IPS-20b (cell line): ENCODE results near the gene MCRIP1.
"Not testable (repeated sequence)": the region's sequence is repeated elsewhere in the genome, so short reads cannot be mapped to it uniquely, and the experiment has no call there.

Experiments
- H3K27ac ChIP-seq: one replicate; pipeline ENCODE4 v1.5.1; 2013; ENCODE audit warnings: low read length
- H3K27me3 ChIP-seq: 2 replicates; pipeline ENCODE4 v1.6.1; 2013; ENCODE audit warnings: mild to moderate bottlenecking, low read length, inconsistent platforms; ENCODE audit not compliant: insufficient read depth
- H3K36me3 ChIP-seq: 2 replicates; pipeline ENCODE4 v1.6.1; 2013; ENCODE audit warnings: low read depth, mild to moderate bottlenecking, inconsistent platforms, low read length, moderate library complexity; ENCODE audit not compliant: insufficient read depth
- H3K4me1 ChIP-seq: 2 replicates; pipeline ENCODE4 v1.6.1; 2013; ENCODE audit warnings: mild to moderate bottlenecking, control low read depth, inconsistent platforms, low read length, moderate library complexity; ENCODE audit not compliant: insufficient read depth
- H3K4me3 ChIP-seq: 2 replicates; pipeline ENCODE4 v1.5.1; 2013; ENCODE audit warnings: mild to moderate bottlenecking, low read length, inconsistent platforms
- H3K9ac ChIP-seq: 2 replicates; pipeline ENCODE4 v1.6.1; 2013; ENCODE audit warnings: low read depth, mild to moderate bottlenecking, inconsistent platforms, low read length, moderate library complexity
- H3K9me3 ChIP-seq: 2 replicates; pipeline ENCODE4 v1.6.1; 2013; ENCODE audit warnings: mild to moderate bottlenecking, low read depth, low read length, inconsistent platforms; ENCODE audit not compliant: insufficient read depth

The MCRIP1 gene

GRCh38 chr17:81843713-81844326, 10.7 kb upstream of the MCRIP1 start:
- H3K27me3 ChIP-seq: no peaks in the 10 kb centered on the region
- no peaks in the 10 kb centered on the region for H3K9me3 ChIP-seq
- peaks cover 59% of the 10 kb centered on the region for H3K36me3 ChIP-seq
- H3K9ac ChIP-seq: no peak overlapping the region
- H3K27ac ChIP-seq: no peak overlapping the region
- H3K4me3 ChIP-seq: no peak overlapping the region
- H3K4me1 ChIP-seq: no peaks in the 10 kb centered on the region

DNA sequence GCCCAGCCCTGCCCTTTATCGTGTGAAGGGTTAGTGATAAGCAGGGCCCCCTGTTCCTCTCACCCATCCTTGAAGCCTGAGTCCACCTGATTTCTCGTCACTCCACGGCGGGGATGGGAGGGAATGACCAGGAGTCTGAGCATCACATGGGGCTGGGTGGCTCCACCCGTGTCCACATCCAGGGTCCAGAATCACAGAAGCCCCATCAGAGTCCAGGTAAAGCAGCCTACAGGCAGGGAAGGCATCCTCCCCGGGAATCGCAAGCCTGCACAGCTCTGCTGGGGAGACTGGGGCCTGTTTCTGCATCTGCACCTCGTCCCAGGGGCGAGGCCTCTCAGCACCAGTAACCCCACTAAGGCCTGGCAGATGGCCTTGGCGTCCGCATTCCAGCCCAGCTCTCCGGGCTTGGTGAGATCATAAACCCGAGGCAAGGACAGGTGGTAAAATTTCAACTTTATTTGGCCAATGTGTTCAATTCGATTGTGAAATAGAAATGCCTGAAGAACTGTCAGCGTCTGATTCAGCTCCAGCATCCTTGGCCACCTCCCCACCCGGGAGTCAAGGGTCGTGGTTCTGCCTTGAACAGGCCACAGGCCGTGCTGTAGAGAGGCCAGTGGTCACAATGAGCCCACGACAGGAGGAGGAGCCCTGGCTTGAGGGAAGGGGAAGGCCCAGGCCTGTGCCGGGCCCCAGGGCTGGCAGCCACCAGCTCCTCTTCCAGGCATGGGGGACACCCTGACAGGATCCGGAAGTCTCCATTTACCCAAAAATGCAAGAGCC, 9.8 kb upstream of the MCRIP1 start:
- Histone ChIP-seq H3K9ac (no peak overlapping the region), H3K4me3 (no peak overlapping the region), H3K4me1 (no peaks in the 10 kb centered on the region), H3K27ac (no peak overlapping the region), H3K36me3 (peaks cover 55% of the 10 kb centered on the region), H3K27me3 (no peaks in the 10 kb centered on the region), H3K9me3 (no peaks in the 10 kb centered on the region)

DNA sequence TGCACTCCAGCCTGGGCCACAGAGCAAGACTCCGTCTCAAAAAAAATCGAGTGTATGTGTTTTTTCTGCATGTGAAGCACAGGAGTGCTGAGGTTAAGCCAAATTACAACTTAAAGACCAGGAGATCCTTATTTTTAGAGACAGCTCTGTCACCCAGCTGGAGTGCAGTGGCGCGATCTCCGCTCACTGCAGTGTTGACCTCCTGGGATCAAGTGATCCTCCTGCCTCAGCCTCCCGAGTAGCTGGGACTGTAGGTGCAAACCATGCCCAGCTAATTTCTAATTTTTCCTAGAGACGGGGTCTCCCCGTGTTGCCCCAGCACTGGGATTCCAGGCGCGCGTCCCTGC, 9.3 kb upstream of the MCRIP1 start:
- no peaks in the 10 kb centered on the region for H3K27me3 ChIP-seq
- H3K36me3 ChIP-seq: peaks cover 51% of the 10 kb centered on the region
- no peak overlapping the region for H3K9ac ChIP-seq
- H3K27ac ChIP-seq: no peak overlapping the region
- H3K9me3 ChIP-seq: no peaks in the 10 kb centered on the region
- no peaks in the 10 kb centered on the region for H3K4me1 ChIP-seq
- H3K4me3 ChIP-seq: no peak overlapping the region

DNA sequence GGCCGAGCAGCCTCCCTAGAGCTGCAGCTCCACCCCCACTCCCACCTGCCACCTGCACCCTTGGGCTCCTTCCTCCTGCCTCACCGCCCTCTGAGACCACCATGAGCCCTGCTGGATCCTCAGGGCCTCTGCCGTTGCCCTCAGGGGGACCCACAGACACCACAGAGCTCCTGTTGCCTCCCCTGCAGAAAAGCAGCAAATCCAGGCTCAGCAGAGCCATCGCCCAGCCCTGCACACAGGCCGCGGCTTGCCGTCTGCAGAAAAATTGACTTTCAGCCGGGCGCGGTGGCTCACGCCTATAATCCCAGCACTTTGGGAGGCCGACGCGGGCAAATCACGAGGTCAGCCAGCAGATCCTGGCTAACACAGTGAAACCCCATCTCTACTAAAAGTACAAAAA, 8.8 kb upstream of the MCRIP1 start:
- no peak overlapping the region for H3K27ac ChIP-seq
- no peaks in the 10 kb centered on the region for H3K27me3 ChIP-seq
- H3K36me3 ChIP-seq: peaks cover 46% of the 10 kb centered on the region
- H3K9ac ChIP-seq: no peak overlapping the region
- H3K4me1 ChIP-seq: no peaks in the 10 kb centered on the region
- no peaks in the 10 kb centered on the region for H3K9me3 ChIP-seq
- H3K4me3 ChIP-seq: no peak overlapping the region

DNA sequence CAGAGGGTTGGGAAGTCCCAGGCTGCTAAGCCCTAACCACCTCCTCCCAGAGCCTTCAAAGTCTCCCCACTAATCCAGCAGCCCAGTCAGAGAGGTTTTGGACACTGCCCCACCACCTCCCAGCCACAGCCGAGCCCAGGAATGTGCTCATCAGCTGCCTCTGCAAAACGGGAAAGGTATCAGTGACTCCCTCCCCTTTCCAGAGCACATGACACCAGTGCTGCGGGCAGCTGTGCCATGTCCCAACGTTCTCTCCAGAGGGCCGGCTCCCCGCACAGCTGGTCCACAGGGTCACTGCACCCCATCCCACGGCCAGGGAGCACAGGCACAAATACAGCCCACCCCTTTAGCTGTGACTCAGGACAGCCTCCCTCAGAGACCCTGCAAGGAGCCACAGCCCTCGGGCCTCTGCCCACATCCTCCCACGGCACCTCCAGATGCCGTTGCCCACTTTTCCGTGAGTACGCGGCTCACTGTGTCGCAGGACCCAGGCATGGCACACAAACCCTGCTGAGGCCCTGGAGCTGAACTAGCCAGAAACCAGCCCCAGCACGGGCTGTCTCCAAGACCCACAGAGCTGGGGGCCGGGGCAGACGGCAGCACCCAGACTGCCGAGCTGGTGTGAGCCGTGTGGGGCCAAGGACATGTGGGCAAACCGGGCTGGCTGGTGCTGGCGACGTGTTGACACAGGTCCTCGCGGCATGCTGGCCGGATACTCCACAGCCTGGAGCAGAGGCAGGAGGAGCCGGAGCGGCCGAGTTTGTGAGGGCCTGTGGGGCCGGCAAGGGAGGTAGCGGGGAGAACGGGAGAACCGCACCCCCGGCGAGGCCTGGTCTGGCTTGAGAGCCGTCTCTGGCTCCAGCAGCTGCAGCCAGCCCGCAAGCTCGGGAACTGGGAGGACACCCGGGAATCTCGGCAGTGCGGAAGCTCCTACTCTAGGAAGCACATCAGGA, 8.0 kb upstream of the MCRIP1 start:
- Histone ChIP-seq H3K9ac (no peak overlapping the region), H3K4me1 (no peaks in the 10 kb centered on the region), H3K9me3 (no peaks in the 10 kb centered on the region), H3K27me3 (no peaks in the 10 kb centered on the region), H3K4me3 (no peak overlapping the region), H3K27ac (no peak overlapping the region), H3K36me3 (peaks cover 38% of the 10 kb centered on the region)

DNA sequence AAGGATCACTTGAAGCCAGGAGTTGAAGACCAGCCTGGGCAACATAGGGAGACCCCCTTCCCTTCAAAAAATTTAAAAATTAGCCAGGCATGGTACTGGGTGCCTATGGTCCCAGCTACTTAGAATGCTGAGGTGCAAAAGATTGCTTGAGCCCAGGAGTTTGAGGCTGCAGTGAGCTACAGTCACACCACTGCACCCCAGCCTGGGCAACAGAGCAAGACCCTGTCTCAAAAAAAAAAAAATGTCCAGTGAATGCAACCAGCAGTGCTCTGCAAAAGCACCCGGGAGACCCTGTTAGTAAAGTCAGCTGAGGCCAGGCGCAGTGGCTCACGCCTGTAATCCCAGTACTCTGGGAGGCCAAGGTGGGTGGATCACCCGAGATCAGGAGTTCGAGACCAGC, 7.0 kb upstream of the MCRIP1 start:
- not testable (repeated sequence) for H3K4me1 ChIP-seq, H3K27ac ChIP-seq, H3K27me3 ChIP-seq

GRCh38 chr17:81839301-81839700, 6.2 kb upstream of the MCRIP1 start:
- Histone ChIP-seq H3K9ac (no peak overlapping the region), H3K27ac (no peak overlapping the region), H3K4me3 (no peak overlapping the region), H3K36me3 (peaks cover 20% of the 10 kb centered on the region), H3K27me3 (no peaks in the 10 kb centered on the region), H3K4me1 (no peaks in the 10 kb centered on the region), H3K9me3 (no peaks in the 10 kb centered on the region)

More for the DNA sequence above, 7.0 kb upstream of the MCRIP1 start:
- H3K4me3 ChIP-seq, H3K9me3 ChIP-seq, H3K9ac ChIP-seq: not testable (repeated sequence)
- peaks cover 28% of the 10 kb centered on the region for H3K36me3 ChIP-seq

DNA sequence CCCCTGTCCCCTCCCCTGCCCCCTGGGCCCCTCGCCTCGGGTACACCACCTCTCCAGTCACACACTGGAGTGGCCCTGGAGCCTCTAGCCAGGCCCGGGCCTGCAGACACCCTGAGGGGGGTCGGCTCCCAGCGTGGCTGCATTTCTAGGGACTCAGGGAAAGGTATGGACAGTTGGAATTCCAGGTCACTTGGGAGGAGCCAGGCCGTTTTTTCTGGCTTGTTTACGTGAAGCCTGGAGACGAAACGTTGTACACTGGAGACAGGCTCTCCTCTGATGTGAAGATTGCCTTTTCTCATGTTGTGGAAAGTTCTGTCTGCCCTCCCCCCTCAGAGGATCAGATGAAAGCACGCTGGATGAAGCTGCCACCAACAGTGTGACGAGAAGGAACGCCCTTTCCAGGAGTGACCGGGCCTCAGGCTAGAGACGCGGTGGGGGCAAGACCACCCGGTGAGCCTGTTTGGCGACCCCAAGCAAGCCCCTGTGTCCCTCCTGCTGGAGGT, 5.7 kb upstream of the MCRIP1 start:
- Histone ChIP-seq H3K36me3 (peaks cover 15% of the 10 kb centered on the region), H3K4me3 (no peak overlapping the region), H3K27ac (no peak overlapping the region), H3K9ac (no peak overlapping the region), H3K4me1 (no peaks in the 10 kb centered on the region), H3K27me3 (no peaks in the 10 kb centered on the region), H3K9me3 (no peaks in the 10 kb centered on the region)

DNA sequence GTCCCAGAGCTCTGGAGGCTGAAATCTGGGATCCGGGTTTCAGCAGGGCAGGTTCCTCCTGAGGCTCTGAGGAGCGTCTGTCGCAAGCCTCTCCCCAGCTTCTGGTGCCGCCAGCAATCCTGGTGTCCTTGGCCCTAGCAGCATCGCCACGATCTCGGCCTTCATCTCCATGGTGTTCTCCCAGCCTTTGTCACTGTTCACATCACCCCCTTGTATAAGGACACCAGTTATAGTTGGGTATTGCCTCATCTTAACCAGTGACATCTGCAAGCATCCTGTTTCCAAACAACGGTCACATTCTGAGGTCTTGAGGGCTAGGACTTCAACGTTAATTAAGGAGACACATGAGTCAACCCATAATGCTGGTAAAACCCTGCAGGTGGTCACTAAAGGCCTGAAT, 4.5 kb upstream of the MCRIP1 start:
- no peak overlapping the region for H3K9ac ChIP-seq
- no peaks in the 10 kb centered on the region for H3K27me3 ChIP-seq
- no peaks in the 10 kb centered on the region for H3K4me1 ChIP-seq

GRCh38 chr17:81834831-81835267, 1.8 kb upstream of the MCRIP1 start, which contains the start of gene PPP1R27:
PPP1R27 (minus strand) TSS chr17:81835050; CDS start chr17:81834953, 97 bp downstream.
- H3K4me1 ChIP-seq: no peaks in the 10 kb centered on the region
- H3K4me3 ChIP-seq: peak within 1 kb of the TSS; percentile 91
- peak within 1 kb of the TSS; percentile 98 for H3K27ac ChIP-seq
- H3K9me3 ChIP-seq: no peaks in the 10 kb centered on the region
- H3K9ac ChIP-seq: peak within 1 kb of the TSS; percentile 98
- no peaks in the 10 kb centered on the region for H3K36me3 ChIP-seq
- H3K27me3 ChIP-seq: no peaks in the 10 kb centered on the region

More for the DNA sequence above, 4.5 kb upstream of the MCRIP1 start:
- H3K27ac ChIP-seq: no peak overlapping the region
- no peaks in the 10 kb centered on the region for H3K9me3 ChIP-seq
- peaks cover 4% of the 10 kb centered on the region; the same call in 1 of the 2 replicates for H3K36me3 ChIP-seq
- no peak overlapping the region for H3K4me3 ChIP-seq
